DMS 273 treated with DMSO at 0.1 percent for 48 hours (cell line): ENCODE data around the gene EFHD1.
"Not testable (repeated sequence)": the region's sequence is repeated elsewhere in the genome, so short reads cannot be mapped to it uniquely, and the experiment has no call there.

Experiments
- DNase-seq: peaks from one replicate; lab custom pipeline; 2025; lab: John Stamatoyannopoulos, UW

EFHD1 gene

DNA sequence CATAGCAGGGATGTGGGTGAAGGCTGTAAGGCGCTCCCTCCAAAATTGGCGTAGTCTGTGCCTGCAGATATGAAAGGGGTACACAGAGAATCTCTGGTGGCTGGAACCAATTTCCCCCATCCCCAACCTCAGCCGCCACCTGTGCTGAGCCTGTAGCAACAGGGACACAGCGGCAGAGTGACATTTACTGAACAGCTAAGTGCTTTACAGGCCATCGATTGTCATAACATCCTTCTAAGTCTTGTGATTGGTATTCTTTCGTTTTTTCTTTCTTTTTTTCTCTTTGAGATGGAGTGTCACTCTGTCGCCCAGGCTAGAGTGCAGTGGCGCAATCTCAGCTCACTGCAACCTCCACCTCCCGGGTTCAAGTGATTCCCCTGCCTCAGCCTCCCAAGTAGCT is 12.2 kb upstream of the EFHD1 start:
- no peak for DNase-seq

DNA sequence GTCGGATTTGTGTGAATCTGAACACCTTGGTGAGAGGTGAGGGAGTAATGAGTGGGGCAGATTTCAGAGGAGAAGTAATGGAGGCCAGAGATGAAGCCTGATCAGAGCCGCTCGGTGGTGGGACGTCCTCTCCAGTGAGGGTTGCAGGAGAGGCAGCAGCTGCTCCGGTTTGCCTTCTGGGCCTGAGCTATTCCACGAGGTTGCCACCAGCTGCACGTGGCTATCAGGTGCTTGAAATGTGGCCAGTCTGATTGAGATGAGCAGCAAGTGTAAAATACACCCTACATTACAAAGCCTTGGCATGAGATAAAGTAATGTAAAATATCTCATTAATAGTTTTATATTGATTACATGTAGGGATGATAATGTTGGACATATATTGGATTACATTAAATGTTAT is 10.8 kb upstream of the EFHD1 start:
- DNase-seq: no peak

DNA sequence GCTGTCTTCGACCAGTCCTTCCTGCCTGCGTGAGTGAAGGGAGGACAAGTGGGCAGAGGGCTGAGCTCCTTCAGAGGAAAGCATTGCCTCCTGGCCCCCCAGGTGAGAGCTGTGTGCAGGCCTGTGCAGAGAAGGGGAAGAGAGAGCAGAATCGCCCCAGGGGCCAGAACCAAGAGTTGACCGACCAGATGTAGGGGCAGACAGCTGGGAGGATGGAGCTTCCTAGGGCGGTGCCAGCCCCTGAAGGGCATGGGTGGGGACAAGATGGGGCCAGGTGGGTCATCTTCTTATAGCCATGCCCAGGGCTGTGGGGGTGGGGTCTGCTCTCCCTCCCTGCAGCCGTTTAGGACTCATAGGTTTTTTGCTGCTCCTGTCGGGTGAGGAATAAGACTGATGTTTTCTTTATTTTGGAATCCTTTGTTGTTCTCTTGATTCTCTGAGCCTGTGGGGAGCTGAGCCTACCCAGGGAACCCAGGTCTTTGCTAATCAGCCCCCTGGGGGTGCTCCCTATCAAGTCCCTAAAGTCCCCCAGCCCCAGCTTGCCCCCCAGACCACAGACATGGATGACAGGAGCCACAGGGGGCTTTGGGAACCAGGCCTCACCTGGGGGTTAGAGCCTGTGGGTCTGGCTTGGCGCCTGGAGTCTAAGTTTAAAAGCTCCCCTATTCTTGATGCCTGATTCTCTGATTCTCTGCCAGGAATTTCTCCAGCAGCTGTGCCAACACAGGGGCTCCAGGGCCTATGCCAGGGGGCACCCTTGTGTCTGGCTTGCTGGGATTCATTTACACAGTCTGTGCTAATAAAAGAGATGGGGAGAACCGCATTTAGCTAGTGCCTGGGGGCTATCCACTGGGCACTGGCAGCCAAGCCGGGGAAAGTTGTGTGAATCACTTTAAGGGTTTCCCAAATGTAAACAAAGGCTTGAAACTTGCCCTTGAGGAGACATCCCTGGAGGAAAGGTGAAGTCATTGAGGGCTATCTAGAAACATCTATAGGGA is 9.3 kb upstream of the EFHD1 start:
- no peak for DNase-seq

DNA sequence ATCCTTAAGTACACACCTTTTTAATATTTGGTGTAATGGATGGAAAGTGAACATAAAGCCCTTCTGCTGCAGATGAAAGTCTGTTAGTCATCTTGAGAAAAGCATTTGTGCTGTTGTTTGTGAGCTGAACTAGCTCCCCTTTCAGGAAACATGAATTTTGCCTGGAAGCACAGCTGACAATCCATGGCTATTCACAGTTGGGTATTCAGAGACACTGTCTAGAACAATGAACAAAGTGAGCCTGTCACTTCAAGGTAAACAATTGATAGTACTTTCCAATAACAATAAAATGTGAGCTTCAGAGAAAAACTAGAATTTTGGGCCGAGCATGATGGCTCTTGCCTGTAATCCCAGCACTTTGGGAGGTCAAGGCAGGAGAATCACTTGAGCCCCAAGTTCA is 6.8 kb upstream of the EFHD1 start:
- no peak for DNase-seq

DNA sequence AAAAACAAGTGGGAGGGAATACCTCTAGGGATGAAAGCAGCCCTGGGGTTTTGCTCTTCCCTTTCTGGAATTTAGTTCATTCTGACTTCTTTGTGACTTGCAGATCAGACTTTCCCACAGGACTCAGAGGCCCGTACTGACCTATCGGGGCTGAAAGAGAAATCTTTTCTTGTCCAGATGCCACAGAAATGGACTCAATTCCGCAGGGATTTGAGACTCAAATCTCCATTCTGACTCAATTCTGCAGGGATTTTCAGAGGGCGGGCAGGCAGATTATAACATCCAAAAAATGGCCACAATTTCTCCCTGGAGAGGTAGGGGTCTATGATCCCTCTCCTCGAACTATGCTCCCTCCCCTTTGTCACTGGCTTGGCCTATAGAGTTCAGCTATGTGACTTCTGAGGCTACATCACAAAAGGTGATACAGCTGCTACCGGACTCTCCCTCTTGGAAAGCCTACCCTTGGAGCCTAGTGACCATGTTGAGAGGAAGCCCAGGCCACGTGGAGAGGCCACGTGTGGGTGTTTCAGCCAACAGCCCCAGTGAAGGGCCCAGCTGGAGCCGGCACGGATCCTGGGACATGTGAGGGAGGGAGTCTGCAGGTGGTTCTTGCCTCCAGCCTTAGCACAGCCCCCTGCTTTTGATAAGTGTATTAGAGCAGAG is 4.8 kb upstream of the EFHD1 start:
- no peak for DNase-seq

DNA sequence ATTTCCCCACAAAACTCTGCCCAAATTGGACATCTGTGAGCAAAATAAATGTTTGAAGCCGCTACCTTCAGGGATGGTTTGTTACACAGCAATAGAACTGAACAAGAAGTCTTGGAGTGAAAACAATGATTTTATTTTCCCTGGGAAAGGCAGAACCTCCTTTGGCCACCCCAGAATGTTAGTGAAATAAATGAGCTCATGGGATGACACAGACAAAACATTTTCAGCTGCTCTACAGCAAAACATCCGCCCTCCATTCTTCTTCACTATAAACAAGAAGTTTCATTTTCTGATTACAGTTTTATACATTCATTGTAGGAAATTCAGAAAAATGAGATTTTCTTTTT is 4.3 kb upstream of the EFHD1 start:
- no peak for DNase-seq

DNA sequence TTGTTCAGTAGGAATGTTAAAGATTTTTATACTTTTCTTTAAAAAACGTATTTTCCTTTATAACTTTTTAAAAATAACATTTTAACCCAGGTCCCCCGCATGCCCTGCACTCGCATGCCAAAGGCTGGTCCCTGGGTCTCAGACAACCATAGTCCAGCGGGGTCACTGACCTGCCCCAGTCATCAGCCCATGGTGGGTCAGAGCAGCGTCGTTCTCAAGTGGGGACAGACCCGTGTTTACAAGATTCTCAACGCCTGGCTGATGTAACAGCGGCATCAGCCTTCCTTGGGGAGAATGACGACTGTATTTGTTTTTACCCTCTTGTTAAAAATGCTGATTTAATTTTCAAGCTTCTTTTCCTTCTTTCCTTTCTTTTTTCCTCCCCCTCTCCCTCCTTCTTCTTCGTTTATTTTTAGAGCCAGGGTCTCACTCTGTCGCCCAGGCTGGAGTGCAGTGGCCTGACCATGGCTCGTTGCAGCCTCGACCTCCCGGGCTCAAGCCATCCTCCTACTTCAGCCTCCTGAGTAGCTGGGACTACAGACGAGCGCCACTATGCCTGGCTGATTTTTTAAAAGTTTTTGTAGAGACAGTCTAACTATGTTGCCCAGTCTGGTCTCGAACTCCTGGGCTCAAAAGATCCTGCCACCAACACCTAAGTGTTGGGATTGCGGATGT is 1.0 kb upstream of the EFHD1 start:
- no peak for DNase-seq

DNA sequence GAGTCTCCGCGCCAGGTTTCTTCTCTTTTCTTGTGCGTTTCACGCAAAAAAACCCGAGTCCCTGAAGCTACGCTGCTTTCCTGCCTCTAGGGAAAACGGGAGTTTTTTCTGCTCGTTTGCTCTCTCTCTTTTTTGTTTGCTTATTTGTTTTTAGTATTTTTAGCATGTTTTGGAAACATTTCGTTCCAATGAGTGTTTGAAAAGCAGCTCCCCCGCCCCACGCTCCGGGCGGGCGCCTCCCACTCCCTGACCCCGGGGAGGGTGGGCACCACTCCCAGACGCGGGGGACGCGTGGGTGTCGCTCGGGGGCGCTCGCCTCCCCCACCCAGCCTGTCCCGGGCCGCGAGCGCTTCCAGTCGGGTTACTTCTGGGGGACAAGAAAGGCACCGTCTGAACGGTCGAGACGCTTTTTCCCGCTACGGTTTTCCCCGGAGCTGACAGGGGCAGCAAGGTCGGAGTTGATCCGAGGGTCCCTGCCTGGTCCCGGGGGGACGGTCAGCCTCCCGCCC is 446 bp upstream of the EFHD1 start:
- no peak for DNase-seq

DNA sequence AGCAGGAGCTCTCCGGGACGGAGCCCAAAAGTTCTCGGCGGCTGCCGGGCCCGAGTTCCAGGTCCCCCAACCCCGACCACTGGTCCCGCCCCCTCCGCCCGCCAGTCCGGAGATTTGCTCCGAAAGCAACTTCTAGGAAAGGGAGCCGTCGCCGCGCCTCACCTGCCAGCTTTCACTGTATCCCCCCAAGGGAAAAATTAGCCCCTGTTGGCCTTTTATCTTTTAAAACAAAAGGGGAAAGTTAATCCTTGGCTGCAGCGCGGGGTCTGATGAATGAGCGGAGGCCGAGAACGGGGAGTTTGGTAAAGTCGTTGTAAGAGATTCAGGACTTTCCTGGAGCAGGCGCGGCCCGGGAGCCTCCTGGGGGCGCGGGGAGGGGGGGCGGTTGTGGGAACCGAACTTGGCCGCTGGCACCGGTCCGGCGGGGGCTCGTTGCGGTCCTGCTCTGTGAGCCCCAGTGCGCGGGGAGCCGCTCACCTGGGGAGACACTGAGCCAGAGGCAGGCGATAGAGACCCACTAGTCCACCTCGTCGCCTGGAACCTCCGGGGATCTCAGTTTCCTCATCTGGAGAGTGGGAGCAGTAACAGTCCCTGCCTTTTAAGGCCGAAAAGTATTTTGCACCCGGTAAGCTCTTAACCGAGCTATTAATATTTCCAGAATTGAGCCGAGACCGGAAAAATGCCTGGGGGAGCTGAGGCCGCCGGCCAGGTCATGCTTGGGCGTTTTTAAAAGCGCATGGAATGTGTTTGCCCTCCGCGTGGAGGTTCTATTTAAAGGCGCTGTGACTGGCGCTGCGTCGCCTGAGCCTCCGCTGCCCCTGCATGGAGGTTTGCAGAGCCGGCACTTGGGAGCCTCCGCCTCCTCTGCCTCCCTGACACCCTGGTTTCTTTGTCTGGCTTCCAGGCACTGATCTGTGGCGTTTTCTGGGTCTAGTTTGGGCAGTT is 1.1 kb downstream of the EFHD1 start:
- DNase-seq: no peak

DNA sequence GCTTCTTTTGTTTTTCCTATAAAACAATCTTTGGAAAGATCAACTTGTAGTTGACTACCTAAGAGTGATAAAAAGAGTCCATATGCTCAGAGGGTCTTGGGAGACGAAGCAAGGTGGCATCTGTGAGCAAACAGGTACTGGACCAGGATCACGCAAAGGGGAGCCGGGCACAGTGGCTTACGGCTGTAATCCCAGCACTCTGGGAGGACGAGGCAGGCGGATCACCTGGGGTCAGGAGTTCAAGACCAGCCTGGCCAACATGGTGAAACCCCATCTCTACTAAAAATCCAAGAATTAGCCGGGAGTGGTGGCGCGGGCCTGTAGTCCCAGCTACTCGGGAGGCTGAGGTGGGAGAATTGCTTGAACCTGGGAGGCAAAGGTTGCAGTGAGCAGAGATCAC is 2.0 kb downstream of the EFHD1 start:
- not testable (repeated sequence) for DNase-seq

DNA sequence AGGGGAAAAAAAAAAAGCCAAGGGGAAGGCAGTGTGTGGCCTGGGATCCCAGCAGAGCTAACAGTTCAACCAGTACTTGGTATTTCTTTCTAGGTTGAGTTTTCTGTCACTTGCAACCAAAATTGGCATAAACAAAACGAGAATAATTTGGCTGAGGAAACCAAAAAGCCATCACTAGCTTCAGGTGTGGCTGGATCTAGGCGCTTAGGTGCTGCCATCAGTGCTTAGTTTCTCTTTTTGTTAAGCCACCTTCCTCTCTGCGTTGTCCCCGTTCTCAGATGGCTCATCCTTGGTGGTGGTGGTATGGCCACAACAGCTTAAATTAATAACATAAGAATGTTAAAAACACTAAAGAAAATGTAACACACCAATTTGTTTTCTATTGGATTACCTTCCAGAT is 2.4 kb downstream of the EFHD1 start:
- DNase-seq: no peak

DNA sequence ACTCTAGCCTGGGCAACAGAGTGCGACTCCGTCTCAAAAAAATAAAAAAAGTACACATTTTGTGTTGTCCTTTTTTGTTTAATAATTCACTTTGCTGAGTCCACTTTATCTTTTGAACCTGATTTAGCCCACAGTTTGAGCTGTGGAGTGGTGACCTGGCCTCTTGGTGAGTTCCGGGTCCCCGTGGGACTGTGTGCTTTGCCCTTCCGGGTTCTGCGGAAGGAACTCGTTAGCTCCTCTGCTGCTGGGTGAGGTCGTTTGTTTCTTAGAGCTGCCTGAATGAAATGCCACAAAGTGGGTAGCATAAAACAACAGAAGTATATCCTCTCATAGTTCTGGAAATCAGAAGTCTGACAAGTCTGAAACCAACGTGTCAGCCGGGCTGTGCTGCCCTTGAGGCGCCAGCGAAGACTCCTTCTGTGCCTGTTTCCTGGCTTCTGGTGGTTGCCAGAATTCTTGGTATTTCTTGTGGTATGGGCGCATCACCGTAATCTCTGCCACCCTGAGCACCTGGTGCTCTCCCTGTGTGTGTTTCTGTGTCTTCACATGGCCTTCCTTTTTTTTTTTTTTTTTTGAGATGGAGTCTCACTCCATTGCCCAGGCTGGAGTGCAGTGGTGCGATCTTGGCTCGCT is 3.5 kb downstream of the EFHD1 start:
- DNase-seq: no peak

DNA sequence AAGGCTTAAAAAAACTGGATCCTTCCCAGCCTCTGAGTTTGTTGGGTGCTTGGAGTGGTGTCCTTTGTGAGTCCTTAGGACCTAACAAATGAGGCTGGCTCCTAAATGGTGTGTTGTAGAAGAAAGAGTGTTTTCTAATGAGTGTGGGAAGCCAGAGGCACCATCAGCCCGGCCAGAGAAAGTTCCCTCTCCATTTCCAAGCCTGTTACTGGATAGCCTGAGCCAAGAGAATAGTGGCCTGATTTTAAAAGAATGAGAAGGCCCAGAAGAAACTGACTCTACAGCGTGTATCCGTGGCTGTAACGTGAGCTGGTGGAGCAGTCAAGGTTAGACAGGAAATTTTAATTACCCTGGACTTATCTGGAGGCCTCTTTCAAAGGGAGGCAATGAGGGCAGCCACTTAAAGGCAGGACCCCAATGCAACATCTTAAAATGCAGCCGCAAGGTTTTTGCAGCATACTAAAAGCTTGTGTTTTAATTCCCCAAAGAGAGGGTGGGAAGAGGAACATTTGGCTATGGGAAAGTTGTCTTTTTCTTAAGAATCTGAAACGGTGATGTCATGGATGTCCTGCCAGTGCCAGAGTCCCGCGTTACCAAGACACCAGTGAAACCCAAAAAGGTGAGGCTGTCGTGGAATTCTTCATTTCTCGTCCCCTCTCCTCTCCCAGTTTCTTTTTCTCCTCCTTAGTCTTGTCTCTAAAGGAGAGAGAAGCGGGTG is 4.6 kb downstream of the EFHD1 start:
- no peak for DNase-seq

DNA sequence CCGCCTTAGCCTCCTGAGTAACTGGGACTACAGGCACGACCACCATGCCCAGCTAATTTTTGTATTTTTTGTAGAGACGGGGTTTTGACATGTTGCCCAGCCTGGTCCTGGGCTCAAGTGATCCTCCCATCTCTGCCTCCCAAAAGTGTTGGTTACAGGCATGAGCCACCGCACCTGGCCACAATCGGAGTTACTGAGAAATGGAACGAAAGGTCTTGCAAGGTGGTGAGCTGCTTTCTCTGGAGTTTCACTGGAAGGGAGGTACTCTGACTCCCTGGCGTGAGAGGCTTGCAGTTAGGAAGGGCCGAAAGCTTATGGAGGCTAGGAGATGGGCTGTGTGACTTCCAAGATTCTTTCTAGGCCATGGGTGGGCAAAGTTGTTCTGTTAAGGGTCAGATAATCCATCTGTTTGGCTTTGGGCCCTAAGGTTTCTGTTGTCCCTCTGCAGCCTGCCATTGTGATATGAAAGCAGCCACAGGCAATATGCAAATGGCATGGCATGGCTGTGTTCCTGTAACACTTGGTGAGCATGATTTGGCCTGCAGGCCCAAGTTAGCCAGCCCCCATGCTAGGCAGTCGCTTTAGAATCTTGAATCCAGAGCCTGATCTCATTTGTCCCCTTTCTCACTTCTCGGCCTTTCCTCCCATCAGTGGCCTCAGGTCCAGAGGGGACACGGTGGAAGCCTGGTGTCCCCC is 7.9 kb downstream of the EFHD1 start:
- DNase-seq: no peak

DNA sequence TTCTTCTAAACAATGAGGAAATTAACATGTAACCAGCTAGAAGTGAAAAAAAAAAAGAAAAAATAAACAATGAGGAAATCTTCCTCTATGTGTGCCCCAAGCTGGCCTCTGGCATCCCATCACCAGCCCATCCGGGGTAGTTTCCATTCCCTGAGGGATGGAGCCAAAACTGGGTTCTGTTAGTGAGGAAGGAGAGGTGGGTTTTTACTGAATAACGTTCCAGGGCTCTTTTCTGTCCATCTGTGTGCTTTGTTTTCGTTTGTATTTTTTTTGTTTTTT is 9.7 kb downstream of the EFHD1 start:
- no peak for DNase-seq

DNA sequence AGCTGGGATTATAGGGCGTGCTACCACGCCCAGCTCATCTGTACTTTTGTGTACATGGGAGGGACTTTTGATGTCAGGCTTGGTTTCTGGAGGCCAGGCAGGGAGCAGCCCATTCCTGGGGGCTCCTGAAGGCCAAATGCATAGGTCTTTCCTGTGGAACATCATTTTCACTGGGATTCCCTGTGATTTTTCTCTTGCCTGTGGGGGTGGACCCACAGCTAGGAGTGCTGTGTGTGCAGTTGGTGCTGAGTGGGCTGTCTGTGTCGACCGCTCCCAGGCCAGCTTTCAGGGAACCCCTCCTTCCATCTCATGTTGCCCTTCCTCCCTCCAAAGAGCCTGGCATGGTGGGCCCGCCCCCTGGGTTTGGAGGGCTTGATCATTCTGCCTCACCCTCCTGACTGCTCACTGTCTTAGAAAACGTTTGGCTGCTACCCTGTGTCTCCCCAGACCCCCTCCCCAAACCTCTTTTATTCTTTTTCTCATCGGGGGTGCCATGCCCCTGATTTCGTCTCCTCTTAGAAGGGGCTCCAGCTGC is 10.5 kb downstream of the EFHD1 start:
- no peak for DNase-seq

DNA sequence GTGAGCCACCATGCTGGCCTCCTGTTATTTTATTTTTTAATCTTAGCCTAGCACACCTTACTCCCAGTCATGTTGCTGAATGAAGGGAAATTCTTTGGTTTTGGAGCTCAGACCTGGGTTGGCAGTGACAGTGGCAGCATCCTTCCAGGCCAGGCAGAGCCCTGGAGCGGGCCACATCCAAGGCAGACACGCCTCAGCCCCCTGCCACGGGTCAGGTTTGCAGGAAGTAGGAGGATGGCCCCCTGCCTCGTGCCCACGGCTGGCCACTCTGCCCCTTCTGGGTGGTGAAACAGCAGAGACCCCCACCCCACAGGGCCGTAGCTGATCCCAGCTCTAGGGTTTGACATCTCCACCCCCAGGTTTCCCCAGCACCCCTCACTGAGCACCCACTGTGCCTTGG is 11.7 kb downstream of the EFHD1 start:
- no peak for DNase-seq

DNA sequence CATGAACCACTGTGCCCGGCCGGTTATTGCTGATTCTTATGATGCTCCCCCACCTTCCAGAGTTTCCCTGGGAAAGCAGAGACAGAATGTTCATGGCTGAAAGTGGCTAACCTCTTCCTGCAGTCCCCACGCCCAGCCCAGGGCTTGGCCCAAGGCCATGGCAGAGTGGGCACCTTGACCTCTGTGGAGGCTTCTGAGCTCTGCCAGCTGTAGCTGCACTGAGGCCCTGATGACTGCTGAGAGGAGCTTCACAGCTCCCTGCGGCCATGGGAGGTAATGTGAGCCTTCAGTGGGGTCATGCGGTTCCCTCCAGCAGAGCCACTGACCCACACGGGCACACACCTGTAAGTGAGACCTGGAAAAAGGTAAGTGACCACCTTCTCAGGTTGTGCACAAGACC is 13.3 kb downstream of the EFHD1 start:
- DNase-seq: no peak

DNA sequence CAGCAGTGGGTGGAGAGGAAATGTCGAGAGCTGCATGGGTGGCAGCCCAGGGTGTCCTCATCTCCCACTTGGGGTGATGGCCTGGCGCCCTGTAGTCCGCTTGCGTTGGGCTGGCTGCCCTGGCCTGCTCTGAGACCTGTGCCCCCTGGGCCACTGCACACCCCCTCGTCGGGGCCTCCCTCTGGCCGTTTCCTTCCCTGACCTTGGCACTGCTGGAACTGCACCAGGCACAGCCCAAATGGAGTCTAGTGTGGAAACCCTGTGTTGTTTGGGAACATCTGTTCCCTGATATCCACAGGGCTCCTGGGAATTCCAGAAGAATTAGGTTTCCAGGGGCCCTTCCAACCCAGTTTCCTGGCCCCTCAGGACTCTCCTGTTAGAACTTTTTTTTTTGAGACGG is 13.9 kb downstream of the EFHD1 start:
- DNase-seq: peak; percentile 20

DNA sequence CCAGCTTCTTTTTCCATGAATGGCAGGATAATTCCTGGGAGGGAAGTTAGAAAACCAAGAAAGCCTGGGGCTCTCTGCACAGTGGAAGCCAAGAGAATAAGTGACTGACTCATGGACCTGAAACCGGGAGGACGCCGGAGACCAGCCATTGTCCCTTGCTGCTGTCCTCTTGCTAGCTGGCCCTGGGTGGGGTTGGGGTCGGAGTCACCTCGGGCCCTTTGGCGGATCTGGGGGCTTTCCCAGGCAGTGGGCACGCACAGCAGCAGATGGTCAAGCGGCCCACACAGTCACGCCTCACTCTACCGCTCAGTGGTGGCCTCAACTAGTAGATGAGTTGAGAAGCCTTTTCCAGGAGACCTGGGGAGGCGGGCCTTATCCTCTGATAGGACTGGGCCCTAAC is 15.6 kb downstream of the EFHD1 start:
- no peak for DNase-seq
